Vagina (tissue), 2 donors: ENCODE measurements around the gene ARHGAP24.

Source experiments
- POLR2A ChIP-seq, 2 donors: fragments of 450-650 bp; IDR thresholded peaks; one replicate each; pipeline ENCODE4 v1.6.1; 2017; ENCODE audit warnings: antibody characterized with exemption in 2 of 2, mild to moderate bottlenecking in 2 of 2, moderate library complexity in 2 of 2
- POLR2AphosphoS5 ChIP-seq, 2 donors: sonication (generic); formaldehyde crosslinking; IDR thresholded peaks; one replicate each; pipeline ENCODE4 v1.9.0; 2017; ENCODE audit warnings: antibody characterized with exemption in 2 of 2, mild to moderate bottlenecking in 2 of 2, low read depth in 1 of 2; ENCODE audit not compliant: insufficient read depth in 1 of 2
- TF ChIP-seq, protein P1 (sequence below), 3 experiments: fragments of 450-650 bp in 2 of 3; fragments of 200-600 bp in 1 of 3; sonication (generic) in 1 of 3; IDR thresholded peaks; one replicate each; pipeline ENCODE4 v1.5.1; 2017 to 2019; ENCODE audit warnings: antibody characterized with exemption in 3 of 3, mild to moderate bottlenecking in 2 of 3, moderate library complexity in 2 of 3

DNA sequence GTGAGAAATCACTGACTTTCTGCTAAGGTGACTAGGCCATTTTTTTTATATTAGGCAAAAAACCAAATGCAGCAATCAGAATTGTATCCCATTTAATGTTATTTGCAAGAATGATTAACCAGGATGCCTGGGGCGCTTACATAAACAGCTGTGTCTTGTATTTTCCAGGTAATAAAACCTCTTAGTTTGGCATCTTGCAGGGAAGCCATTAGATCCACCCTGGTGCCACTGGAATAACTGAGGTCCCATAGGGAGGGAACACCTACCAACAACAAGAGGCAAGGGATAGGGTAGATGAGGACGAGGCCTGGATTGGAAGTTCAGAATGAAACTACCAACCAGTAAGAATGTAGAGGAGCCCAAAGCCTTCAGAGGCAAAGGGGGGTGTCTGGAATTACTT, 288.3 kb downstream of the ARHGAP24 start:
- TF ChIP-seq POLR2A (IDR thresholded peaks at IDR 0.05) (no peak), POLR2AphosphoS5 (IDR thresholded peaks at IDR 0.05; ENCODE audit: insufficient read depth in 1 of 2, low read depth in 1 of 2) (no peak)
- TF ChIP-seq, protein P1, sequence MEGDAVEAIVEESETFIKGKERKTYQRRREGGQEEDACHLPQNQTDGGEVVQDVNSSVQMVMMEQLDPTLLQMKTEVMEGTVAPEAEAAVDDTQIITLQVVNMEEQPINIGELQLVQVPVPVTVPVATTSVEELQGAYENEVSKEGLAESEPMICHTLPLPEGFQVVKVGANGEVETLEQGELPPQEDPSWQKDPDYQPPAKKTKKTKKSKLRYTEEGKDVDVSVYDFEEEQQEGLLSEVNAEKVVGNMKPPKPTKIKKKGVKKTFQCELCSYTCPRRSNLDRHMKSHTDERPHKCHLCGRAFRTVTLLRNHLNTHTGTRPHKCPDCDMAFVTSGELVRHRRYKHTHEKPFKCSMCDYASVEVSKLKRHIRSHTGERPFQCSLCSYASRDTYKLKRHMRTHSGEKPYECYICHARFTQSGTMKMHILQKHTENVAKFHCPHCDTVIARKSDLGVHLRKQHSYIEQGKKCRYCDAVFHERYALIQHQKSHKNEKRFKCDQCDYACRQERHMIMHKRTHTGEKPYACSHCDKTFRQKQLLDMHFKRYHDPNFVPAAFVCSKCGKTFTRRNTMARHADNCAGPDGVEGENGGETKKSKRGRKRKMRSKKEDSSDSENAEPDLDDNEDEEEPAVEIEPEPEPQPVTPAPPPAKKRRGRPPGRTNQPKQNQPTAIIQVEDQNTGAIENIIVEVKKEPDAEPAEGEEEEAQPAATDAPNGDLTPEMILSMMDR (IDR thresholded peaks at IDR 0.05), result no peak
